ENCODE results near the gene CRYBG2.
"Not testable (repeated sequence)": the region's sequence is repeated elsewhere in the genome, so short reads cannot be mapped to it uniquely, and the experiment has no call there.

The CRYBG2 gene, protein sequence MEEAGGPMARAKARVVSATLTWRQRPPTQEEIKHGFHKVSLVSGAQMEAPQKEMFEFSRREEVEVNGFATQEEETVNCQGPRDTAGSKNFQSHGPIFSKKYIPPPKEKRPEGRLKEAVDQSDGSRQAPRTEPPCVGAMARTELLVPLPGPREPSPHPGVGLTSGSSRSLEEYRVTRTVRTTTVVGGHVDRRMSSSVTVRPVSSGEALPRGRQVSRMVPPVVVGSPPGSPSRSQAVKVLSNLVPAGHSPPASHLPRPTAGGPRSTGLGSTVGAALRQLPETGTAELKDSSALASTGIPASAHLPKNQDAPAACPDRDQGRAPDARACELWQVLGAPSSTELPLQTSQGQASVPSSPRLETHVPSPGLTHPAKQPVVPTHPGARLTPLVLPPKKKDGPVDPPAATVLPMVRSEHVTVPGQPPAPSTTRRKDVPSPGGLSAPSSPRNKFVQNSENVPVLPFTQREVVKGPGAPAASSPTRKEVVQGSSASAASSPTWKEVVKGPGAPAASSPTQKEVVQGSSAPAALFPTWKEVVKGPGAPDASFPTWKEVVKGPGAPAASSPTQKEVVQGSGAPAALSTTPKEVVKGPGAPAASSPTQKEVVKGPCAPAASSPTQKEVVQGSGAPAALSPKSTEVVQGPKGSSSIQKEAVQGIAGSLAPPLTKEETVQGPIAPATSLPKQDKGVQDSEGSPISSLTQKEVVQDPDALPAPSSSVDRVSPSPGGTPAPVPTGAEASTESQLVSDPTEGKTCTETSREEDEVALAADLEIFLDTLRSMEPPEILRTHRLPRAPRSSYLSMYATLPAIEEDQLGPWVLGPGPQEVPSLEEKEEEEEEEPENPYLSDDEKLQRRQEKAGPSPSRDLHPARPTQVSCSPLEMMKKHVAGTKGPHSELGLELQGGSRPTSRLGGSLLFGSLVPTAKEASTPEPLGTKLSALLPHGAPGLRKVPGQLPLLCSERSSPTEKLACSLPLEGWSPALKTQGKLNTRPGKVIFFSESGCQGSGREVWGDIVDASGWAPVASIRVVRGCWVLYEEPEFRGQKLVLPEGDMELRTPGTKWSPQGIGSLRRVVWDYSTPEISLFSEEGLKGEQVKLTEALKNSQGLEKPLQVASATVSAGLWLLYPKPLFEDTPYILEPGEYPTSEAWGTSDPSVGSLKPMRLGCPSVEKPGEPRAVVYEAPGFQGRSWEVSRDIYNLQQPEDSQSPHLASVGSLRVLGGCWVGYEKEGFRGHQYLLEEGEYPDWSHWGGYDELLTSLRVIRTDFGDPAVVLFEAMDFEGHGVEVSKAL (N-terminal part only)

DNA sequence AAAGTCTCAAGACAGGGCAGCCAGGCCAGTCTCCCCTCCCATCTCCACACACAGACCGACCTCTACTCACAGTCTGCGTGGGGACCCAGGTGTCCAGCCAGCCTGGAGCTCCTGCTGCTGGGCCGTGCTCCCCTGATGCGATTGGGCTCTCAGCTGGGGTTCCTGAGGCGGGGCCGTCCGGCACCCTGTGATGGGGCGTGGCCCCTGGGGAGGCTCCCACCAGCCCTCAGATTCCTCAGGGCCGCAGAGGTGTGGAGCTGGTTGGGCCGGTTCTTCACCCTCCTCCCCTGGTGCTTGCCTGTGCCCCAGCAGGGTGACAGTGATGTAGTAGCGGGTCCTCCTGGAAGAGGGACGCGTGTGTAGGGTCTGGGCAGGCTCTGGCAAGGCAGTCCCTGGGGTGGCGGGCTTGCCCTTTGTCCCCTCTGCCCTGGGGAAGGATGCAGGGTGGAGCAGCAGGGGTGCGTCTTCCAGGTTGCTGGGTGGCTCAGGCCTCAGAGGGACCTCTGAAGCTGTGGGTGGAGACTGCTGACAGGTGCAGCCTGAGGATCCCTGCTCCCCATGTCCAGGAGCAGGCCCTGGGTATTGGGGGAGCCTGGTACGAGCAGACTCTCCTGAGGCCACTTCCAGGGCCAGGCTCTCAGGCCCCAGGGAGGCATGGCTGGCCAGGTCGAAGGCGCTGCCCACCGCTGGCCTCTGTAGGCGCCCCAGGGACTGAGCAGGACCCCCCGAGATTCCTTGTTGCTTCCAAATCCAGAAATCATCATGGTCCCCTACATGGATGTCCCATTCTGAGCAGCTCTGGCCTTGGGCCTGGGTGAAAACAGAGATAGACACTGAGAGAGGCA, at the start of gene CRYBG2:
Gene CRYBG2 (minus strand): TSS at position 155 of the 845 bp plus-strand sequence. CDS start 7,473 bp downstream, outside the sequence.
- DNase-seq = no peak

DNA sequence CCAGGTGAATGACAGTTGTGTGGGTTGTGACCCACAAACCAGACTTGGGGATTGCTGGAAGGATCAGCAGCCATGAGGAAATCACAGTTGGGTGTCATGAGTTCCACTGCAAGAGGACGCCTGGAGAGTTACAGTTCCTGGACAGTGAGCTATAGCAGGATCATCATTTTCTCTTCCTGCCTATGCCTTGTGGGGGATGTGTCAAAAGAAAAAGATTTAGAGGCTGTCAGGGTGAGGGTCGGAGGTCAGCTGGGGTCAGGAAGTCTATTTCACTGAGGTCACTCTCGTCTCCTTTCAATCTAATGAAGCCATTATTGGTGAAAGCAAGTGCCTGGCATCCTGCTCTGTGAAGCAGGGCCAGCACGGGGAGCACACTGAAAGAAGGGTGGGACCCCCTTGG, 49.7 kb upstream of the CRYBG2 start:
- no peak for DNase-seq

DNA sequence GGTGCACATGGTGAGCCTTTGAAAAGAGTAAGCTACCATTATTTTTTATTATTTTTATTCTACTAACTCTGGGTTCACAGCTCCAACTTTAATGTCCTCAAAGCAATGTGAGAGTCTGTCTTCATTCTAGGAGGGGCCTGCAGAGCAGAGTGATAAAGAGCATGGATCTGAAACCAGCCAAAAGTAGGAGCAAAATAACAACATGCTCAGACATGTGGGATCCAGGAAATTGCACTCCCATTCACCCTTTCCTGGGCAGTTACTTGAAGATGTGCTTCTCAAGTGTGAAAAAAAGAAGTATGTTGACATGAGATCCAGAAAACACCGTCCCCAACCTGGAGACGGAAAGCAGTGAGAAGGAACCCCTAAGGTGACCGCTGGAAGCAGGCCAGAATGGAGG, 48.0 kb upstream of the CRYBG2 start:
- DNase-seq = no peak

DNA sequence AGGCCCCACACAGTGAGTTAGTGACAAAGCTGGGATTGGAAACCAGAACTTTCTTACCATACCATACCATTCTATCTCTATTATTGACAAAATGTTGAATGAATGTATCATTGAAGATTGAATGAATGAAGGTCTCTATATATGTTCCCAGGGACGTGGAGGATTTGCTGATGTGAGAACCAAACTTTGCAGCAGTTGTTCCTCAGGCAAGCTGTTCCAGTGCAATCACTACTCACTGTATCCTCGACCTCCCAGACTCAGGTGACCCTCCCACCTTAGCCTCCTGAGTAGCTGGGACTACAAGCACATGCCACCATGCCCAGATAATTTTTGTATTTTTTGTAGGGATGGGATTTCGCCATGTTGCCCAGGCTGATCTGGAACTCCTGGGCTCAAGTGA, 45.1 kb upstream of the CRYBG2 start:
- no peak for DNase-seq

DNA sequence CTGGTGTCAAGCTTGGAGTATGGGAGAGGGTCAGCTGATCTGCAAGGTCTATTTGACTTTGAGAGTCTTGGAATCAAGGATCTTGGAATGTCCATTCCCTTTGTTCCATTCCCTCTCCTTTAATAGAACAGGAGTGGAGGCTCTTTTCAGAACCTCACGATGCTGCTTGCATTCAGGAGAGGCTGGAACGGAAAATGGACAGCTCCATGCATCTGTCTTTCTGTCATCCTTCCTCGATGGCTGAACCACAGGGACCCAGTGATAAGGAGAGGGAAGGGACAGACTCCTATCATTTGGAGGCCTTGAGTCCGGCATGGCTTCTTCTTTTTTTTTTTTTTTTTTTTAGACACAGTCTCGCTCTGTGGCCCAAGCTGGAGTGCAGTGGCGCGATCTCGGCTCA, 41.8 kb upstream of the CRYBG2 start:
- DNase-seq = no peak

DNA sequence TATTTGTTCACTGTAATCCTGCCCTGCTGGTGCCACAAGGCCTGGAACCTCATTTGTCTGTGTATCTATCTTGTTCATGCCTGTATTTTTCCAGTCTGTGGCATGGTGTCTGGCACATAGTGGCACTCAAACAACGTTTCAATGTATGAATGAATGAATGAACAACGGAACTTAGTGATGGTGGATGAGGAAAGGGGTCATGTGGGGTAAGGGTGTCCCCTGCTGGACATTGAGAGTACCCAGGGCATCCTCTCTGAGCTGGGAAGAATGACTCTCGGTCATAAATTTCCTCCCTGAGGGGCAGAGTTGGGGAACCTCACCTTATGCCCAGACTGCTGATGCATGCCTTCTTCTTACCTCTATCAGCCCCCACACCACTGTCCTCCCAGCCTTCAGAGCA, 37.5 kb upstream of the CRYBG2 start:
- DNase-seq = no peak

DNA sequence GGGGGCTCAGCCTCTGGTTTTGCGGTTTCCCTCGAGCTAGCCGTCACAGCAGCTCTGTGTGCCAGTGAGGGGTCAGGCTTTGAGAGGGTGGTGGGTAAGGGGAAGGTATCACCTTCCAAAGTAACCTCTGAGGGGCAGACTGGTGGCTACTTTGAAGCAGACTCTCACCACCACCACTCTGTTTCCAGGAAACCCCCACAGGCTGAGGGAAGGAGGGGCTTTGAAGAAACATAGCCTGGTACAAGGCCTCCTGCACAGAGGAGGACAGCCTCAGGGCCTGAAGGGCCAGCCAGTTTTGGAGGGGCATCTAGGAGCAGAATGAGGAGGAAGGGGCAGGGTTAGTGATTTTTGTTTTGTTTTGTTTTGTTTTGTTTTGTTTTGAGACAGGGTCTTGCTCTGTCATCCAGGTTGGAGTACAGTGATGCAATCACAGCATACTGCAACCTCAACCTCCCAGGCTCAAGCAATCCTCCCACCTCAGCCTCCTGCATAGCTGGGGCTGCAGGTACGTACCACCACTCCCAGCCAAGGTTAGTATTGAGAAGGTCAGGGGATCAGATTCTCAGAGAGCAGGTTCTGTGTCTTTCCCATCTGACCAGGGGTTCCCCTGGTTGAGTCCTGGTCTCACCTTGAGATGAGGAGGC, 35.8 kb upstream of the CRYBG2 start:
- DNase-seq = no peak

DNA sequence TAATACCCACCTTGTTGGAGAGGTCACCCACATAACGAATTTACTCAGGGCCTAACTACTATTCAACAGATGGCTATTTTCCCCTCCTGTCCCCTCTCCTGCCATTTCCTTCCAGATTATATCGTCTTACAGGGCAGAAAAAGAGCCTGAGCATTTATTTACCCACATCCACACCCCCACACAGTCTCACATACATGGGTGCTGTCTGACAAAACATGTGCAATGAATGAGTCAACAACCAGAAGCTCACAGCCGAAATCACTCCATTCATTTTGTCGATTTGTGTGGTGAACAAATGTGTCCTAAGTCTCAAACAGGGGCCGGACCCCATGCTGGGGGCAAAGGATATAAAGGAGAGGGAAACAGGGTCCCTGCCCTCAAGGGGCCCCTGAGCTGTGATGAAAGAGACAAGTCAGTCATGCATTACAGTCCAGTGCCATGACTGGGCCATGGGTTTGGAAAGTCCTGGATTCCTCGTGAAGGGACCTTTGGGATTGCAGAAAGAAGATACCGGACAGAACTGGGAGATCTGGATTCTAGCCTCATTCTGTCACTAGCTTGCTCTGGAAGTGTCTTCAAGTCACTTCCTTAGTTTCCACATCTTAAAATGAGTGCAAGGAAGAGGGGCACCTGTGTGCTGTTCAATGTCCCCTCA, 35.0 kb upstream of the CRYBG2 start:
- DNase-seq = no peak

DNA sequence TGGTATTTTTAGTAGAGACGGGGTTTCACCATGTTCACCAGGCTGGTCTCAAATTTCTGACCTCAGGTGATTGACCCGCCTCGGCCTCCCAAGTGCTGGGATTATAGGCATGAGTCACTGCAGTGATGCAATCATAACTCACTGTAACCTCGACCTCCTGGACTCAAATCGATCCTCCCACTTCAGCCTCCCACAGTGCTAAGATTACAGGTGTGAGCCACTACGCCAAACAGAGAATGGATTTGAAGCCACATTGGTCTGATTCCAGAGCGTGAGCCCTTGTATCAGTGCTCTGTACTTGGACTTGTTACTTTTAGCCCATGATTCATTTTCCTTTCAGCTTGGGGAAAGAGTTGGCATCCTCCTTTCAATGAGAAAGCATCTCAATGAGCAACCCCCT, 33.5 kb upstream of the CRYBG2 start:
- no peak for DNase-seq

DNA sequence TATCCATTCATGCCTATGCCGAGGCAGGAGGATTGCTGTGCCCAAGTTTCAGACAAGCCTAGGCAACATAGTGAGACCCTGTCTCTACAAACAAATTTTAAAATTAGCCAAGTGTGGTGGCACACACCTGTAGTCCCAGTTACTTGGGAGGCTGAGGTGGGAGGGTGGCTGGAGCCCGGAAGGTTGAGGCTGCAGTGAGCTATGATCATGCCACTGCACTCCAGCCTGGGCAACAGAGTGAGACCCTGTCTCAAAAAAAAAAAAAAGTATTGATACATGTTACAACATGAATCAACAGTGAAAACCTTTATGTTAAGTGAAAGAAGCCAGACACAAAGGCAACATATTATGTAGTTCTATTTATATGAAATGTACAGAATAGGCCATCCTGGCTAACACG, 31.1 kb upstream of the CRYBG2 start:
- not testable (repeated sequence) for DNase-seq

DNA sequence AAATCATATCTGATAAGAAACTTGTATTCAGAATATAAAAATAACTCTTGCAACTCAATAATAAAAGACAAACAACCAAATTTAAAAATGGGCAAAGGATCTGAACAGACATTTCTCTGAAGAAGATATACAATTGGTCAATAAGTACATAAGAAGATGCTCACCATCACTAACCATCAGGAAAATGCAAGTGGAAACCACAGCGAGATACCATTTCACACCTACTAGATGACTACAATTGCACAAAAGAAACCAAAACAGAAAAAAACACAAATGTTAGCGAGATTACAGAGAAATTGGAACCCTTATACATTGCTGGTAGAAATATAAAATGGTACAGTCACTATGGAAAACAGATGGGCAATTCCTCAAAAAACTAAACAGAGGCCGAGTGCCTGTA, 30.1 kb upstream of the CRYBG2 start:
- no peak for DNase-seq

DNA sequence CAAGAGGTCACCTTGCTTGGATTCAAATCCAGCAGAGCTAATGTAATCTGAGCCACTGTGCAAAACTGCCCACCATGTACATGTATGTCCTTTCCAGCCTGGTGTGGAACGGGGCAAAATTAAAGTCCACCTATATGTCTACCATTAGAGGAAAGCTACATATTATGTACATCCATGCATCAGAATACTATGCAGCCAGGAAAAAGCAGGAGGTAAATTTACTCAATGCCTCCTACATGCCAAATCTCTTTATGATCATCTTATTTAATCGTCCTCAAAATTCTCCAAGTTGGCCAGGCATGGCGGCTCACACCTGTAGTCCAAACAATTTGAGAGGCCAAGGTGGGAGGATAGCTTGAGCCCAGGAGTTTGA, 24.9 kb upstream of the CRYBG2 start:
- no peak for DNase-seq

DNA sequence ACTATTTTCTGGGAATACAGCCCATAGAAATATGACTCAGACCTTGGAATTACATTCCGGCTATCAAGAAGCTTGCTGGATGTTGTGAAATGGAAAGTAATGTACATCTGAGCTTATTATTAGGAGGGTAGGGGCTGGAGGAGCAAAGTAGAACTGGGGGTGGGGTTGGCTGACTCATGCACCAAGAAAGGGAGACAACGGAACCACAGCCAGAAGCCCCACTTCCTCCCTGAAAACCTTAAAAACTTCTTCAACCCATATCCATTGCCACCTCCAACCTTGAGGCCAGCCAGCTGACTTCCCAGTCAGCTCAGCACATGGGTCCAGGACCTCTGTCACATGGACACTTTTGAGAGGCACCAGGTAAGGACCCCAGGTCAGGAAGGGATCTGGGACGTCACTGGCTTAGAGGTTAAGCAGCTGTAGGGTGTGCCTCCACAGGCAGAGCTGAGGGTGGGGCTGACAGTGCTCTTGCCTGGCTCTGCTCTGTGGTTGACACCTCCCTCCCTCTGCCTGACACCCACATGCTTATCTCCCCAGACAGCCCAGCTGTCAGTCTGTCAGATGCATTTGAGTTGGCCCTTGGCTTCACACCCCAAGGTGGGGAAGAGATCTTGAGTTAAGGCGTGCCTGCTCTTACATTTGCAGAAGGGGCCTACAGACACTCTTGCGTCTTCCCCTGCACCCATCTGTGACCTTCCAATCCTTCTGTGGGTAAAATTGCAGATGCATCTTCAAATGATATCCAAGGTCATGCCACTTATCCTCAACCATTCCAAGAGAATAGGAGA, 24.4 kb upstream of the CRYBG2 start:
- peak; percentile 90 for DNase-seq

DNA sequence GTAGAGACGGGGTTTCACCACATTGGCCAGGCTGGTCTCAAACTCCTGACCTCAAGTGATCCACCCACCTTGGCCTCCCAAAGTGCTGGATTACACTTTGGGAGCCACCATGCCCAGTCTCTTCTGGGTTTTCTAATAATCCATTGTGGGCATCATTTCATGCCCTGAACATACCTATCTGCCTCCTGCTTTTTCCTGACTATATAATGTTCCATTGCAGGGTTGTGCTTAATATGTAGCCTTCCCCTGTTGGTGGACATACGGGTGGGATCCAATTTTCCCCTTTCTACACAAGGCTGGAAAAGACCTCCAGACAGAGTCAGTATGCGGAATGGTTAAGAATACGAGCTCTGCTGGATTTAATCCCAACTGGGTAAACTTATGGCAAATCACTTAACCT, 22.1 kb upstream of the CRYBG2 start:
- DNase-seq = no peak

DNA sequence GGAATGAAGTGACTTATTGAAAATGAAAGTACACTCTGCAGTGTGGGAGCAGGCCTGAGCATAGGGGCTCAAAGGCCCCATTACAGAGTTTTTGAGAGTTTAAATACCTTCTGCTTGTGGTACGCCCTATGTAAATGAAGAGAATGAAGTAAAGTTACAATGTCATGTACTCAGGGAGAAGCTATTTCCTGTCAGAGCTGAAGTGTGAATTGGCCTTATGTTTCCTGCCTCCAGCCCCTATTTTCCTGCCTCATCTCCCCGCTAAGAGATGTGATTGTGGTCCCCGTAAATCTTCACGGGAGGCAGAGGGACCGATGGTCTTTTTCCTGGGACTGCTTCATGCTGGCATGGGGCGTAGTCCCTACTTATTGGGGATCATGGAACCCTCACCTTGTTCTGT, 21.2 kb upstream of the CRYBG2 start:
- no peak for DNase-seq

DNA sequence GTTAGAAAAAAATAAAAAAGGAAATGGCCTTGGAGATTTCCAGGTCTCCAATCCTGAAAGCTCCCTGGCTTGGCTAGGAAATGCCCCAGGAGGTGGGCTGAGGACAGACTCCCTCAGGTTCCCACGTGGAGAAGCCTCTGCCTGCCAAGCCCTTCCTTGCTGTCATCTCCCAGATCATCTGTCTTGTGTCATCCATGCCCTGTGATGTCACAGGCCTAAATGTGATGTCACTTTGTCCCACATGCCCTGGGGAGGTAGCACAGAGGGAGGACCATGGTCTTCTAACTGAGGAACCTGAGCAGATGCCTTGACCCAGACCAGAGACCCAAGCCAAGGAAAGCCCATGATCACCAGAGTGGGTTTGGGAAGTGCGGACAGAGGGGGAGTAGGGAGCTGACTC, 20.4 kb upstream of the CRYBG2 start:
- not testable (repeated sequence) for DNase-seq

DNA sequence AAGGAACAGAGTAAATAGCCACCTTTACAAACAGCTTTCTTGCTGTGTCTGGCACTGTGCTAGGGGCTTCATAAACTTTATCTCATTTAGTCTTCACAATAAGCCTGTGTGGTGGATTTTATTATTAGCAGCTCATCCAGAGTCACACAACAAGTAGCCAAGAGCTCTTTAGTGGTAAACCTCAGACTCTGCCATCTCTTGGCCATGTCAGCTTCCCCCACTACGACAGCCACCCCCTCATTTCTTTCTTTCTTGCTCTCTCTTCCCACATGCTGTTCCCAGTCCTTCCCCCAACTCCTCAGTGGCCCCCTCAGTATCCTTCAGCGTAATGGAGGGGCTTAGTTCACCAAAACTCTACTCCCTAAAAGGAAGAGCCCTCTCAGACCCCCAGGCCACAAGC, 19.9 kb upstream of the CRYBG2 start:
- DNase-seq = no peak

DNA sequence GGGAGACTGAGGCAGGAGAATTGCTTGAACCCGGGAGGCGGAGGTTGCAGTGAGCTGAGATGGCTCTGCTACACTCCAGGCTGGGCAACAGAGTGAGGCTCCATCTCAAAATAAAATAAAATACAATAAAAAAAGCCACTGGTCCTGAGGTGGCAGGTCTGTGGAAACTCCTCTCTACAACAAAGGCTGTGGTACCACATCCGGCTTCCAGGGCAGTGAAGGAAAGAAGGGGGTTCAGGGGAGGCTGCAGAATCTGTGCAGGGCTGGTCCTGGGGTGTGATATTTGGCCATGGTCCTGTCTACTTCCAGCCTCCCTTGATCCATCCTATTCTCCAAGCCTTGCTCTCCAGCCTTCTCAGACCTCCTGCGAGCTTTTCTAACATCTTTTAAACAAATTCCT, 19.4 kb upstream of the CRYBG2 start:
- no peak for DNase-seq

DNA sequence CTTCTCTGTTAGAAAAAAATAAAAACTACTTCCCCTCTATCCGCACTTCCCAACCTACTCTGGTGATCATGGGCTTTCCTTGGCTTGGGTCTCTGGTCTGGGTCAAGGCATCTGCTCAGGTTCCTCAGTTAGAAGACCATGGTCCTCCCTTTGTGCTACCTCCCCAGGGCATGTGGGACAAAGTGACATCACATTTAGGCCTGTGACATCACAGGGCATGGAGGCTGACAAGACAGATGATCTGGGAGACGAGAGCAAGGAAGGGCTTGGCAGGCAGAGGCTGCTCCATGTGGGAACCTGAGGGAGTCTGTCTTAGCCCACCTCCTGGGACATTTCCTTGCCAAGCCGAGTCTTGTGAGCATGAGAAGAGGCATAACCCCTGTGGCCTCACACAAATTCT, 18.7 kb upstream of the CRYBG2 start, which contains the start of gene ZNF683:
Gene ZNF683 (minus strand): TSS at position 140 of the 400 bp plus-strand sequence. CDS start 4,179 bp downstream, outside the sequence.
- DNase-seq = not testable (repeated sequence)

DNA sequence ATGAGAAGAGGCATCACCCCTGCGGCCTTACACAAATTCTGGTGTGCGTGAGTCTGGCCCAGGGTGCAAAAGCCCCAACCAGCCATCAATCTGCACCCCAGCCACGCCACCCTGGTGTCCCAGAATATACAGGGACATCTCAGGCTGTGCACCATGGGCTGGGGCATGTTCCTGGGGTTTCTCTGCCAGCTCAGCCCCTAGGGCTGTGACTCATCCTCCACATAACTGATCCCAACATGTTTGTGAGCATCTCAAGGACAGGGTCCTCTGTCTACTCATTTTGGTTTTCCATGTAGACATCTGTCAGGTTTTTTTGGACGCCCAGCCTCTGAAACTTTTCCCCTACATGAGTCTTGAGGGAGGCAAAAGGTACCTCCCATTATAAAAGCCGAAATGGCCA, 18.1 kb upstream of the CRYBG2 start:
- DNase-seq = no peak
